Measurements from ENCODE around the gene UBIAD1. TPM values are rescaled to one million over a fixed set of nuclear protein-coding genes. Genes with fewer than 3 reads are reported as not detected.

Gene UBIAD1
- total and polyA plus RNA-seq, 2 of the 13 experiments (the other 11 are each of a cell fraction or from before 2014, with no cell fraction given): 16.9 to 20.4 TPM

DNA sequence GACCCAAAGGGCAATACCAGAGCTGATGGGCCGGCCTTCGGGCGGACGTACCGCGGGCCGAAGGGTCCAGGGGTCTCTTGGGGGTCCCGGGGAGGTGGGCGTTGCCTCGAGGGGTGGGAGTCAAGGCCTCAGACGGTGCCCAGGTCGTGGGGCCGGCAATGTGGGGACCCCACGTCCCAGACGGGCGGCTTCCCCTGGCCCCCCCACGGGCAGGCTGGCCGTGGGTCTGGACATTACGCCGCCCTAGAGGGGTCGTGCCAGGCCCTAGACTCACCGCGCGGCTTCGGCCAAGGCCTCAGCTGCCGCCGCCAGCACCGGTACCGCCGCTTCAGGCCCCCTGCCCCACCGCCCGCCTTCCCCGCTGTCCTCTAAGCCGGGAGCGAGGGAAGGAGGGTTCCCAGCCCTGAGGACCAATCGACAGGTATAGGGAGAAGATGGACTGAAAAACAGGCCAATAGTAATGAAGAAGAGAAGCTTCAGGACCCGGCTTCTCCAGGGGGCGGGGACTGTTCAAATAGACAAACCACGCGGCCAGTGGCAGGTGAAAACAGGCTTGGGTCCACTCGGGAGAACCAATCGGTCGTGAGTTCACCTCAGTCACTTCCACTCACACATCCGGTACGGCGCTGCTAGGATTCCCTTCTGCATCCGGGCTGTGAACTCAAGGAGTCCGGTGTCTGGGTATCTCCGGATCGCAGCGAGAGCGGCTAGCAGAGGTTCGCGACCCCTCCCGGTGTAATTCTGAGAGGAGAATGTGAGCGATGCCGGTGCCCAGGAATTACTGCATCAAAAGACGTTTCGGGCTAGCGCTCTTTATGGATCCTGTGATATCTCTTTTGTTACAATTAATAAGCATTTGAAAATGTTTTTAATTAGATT, 10.6 kb upstream of the UBIAD1 start, which contains the start of gene MTOR (continued):
- no peak for TF ChIP-seq RBM39 (IDR thresholded peaks at IDR 0.05; ENCODE audit: low read depth, low read length, poor library complexity, severe bottlenecking)
- peak; percentile 46; the same call in 1 of the 2 replicates for TF ChIP-seq SIX1 (CRISPR knock-in tag; IDR thresholded peaks at IDR 0.05; ENCODE audit: borderline replicate concordance)
- TF ChIP-seq ZNF790 (CRISPR knock-in tag; IDR thresholded peaks at IDR 0.05; ENCODE audit: borderline replicate concordance): no peak
- 0 out of 2 replicates have a peak, but pooled peaks have one; percentile 33 for TF ChIP-seq MIER2 (CRISPR knock-in tag; IDR thresholded peaks at IDR 0.05)
- no peak for TF ChIP-seq MLLT10 (CRISPR knock-in tag; IDR thresholded peaks at IDR 0.05)
- TF ChIP-seq ZNF543 (CRISPR knock-in tag; IDR thresholded peaks at IDR 0.05): no peak
- peak; percentile 31; the same call in 1 of the 2 replicates for TF ChIP-seq CBX5 (CRISPR knock-in tag; IDR thresholded peaks at IDR 0.05; ENCODE audit: borderline replicate concordance)
- TF ChIP-seq ZBTB3 (CRISPR knock-in tag; IDR thresholded peaks at IDR 0.05; ENCODE audit: borderline replicate concordance, low read depth): no peak
- TF ChIP-seq HOXA7 (CRISPR knock-in tag; IDR thresholded peaks at IDR 0.05): no peak
- TF ChIP-seq ZNF749 (CRISPR knock-in tag; IDR thresholded peaks at IDR 0.05; ENCODE audit: borderline replicate concordance): no peak
- no peak for TF ChIP-seq TCF7L2 (IDR thresholded peaks at IDR 0.05; ENCODE audit: low read depth, low read length)
- TF ChIP-seq ZNF629 (CRISPR knock-in tag; conservative IDR thresholded peaks at IDR 0.05): no peak
- no peak for TF ChIP-seq JDP2 (CRISPR knock-in tag; IDR thresholded peaks at IDR 0.05; ENCODE audit: borderline replicate concordance)
- no peak for TF ChIP-seq RBM22 (optimal IDR thresholded peaks at IDR 0.05; ENCODE audit: low read length)
- TF ChIP-seq, protein P1, sequence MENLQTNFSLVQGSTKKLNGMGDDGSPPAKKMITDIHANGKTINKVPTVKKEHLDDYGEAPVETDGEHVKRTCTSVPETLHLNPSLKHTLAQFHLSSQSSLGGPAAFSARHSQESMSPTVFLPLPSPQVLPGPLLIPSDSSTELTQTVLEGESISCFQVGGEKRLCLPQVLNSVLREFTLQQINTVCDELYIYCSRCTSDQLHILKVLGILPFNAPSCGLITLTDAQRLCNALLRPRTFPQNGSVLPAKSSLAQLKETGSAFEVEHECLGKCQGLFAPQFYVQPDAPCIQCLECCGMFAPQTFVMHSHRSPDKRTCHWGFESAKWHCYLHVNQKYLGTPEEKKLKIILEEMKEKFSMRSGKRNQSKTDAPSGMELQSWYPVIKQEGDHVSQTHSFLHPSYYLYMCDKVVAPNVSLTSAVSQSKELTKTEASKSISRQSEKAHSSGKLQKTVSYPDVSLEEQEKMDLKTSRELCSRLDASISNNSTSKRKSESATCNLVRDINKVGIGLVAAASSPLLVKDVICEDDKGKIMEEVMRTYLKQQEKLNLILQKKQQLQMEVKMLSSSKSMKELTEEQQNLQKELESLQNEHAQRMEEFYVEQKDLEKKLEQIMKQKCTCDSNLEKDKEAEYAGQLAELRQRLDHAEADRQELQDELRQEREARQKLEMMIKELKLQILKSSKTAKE (CRISPR knock-in tag; IDR thresholded peaks at IDR 0.05; ENCODE audit: borderline replicate concordance): no peak
- TF ChIP-seq ZNF367 (CRISPR knock-in tag; IDR thresholded peaks at IDR 0.05; ENCODE audit: borderline replicate concordance): no peak
- TF ChIP-seq ZNF713 (CRISPR knock-in tag; IDR thresholded peaks at IDR 0.05): no peak; the same call in 1 of the 2 replicates
- no peak for TF ChIP-seq MEIS1 (CRISPR knock-in tag; IDR thresholded peaks at IDR 0.05; ENCODE audit: borderline replicate concordance)
- no peak for TF ChIP-seq ZNF333 (CRISPR knock-in tag; IDR thresholded peaks at IDR 0.05; ENCODE audit: borderline replicate concordance)
- TF ChIP-seq ELF3 (CRISPR knock-in tag; IDR thresholded peaks at IDR 0.05): no peak
- TF ChIP-seq ZNF761 (CRISPR knock-in tag; conservative IDR thresholded peaks at IDR 0.05): no peak
- no peak for TF ChIP-seq ZNF510 (CRISPR knock-in tag; IDR thresholded peaks at IDR 0.05; ENCODE audit: low read depth)
- peak; percentile 99 for TF ChIP-seq GABPA (IDR thresholded peaks at IDR 0.05; ENCODE audit: low read depth, low read length)
- peak; percentile 99 for TF ChIP-seq GABPA (CRISPR knock-in tag; IDR thresholded peaks at IDR 0.05; ENCODE audit: low read depth)
- TF ChIP-seq, protein P2, sequence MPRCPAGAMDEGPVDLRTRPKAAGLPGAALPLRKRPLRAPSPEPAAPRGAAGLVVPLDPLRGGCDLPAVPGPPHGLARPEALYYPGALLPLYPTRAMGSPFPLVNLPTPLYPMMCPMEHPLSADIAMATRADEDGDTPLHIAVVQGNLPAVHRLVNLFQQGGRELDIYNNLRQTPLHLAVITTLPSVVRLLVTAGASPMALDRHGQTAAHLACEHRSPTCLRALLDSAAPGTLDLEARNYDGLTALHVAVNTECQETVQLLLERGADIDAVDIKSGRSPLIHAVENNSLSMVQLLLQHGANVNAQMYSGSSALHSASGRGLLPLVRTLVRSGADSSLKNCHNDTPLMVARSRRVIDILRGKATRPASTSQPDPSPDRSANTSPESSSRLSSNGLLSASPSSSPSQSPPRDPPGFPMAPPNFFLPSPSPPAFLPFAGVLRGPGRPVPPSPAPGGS (CRISPR knock-in tag; IDR thresholded peaks at IDR 0.05): no peak
- TF ChIP-seq ZNF703 (CRISPR knock-in tag; IDR thresholded peaks at IDR 0.05; ENCODE audit: borderline replicate concordance): no peak
- no peak; the same call in 1 of the 2 replicates for TF ChIP-seq RCOR2 (CRISPR knock-in tag; IDR thresholded peaks at IDR 0.05)
- no peak for TF ChIP-seq ZC3H13 (CRISPR knock-in tag; IDR thresholded peaks at IDR 0.05)
- TF ChIP-seq CENPT (CRISPR knock-in tag; IDR thresholded peaks at IDR 0.05; ENCODE audit: low read depth): no peak

All from HepG2 (cell line).